HG02678 (cell line): ENCODE data around the gene MYB.

Source experiments
- ATAC-seq: cut with Tn5 transposase; IDR thresholded peaks from one replicate; pipeline ENCODE4 v1.9.1; 2021; ENCODE audit warnings: mild to moderate bottlenecking, moderate library complexity; ENCODE audit not compliant: unreplicated experiment

Gene MYB

GRCh38 chr6:135187372-135187771 lies 6.3 kb downstream of the MYB start:
- no peak for ATAC-seq

- no peak for ATAC-seq
Measured at GRCh38 chr6:135188718-135189117, 7.6 kb downstream of the MYB start.

GRCh38 chr6:135189344-135189743 lies 8.2 kb downstream of the MYB start:
- no peak for ATAC-seq

- ATAC-seq, result no peak
Measured at GRCh38 chr6:135191508-135192255, 10.6 kb downstream of the MYB start.

GRCh38 chr6:135192256-135193174 lies 11.4 kb downstream of the MYB start:
- no peak for ATAC-seq

- no peak for ATAC-seq
Measured at GRCh38 chr6:135193221-135193620, 12.1 kb downstream of the MYB start.

GRCh38 chr6:135195041-135195440 lies 13.9 kb downstream of the MYB start:
- ATAC-seq, result no peak

GRCh38 chr6:135195522-135195921 lies 14.4 kb downstream of the MYB start:
- no peak for ATAC-seq

GRCh38 chr6:135196739-135197510 lies 15.8 kb downstream of the MYB start:
- no peak for ATAC-seq

- ATAC-seq, result no peak
Measured at GRCh38 chr6:135202836-135203235, 21.7 kb downstream of the MYB start.

- no peak for ATAC-seq
Measured at GRCh38 chr6:135204951-135205350, 23.8 kb downstream of the MYB start.

- ATAC-seq, result no peak
Measured at GRCh38 chr6:135209803-135210202, 28.7 kb downstream of the MYB start.

GRCh38 chr6:135210632-135211305 lies 29.7 kb downstream of the MYB start:
- ATAC-seq, result no peak

GRCh38 chr6:135211306-135211702 lies 30.2 kb downstream of the MYB start:
- no peak for ATAC-seq

- ATAC-seq, result no peak
Measured at GRCh38 chr6:135212020-135212806, 31.1 kb downstream of the MYB start.

GRCh38 chr6:135212935-135213334 lies 31.8 kb downstream of the MYB start:
- ATAC-seq, result no peak

GRCh38 chr6:135213616-135214015 lies 32.5 kb downstream of the MYB start:
- no peak for ATAC-seq

GRCh38 chr6:135215160-135215559 lies 34.1 kb downstream of the MYB start:
- ATAC-seq, result no peak

- no peak for ATAC-seq
Measured at GRCh38 chr6:135215563-135215962, 34.5 kb downstream of the MYB start.

- no peak for ATAC-seq
Measured at GRCh38 chr6:135217663-135218062, 36.6 kb downstream of the MYB start.
